CD4-positive, alpha-beta T cell treated with Interleukin-4 for 1 hour (primary cell): Measurements from ENCODE around the gene APC2.

Source experiments
- DNase-seq, 2 donors: peaks; one replicate each; pipeline ENCODE4 v3.0.0-alpha.2; 2020 to 2022

The APC2 gene

DNA sequence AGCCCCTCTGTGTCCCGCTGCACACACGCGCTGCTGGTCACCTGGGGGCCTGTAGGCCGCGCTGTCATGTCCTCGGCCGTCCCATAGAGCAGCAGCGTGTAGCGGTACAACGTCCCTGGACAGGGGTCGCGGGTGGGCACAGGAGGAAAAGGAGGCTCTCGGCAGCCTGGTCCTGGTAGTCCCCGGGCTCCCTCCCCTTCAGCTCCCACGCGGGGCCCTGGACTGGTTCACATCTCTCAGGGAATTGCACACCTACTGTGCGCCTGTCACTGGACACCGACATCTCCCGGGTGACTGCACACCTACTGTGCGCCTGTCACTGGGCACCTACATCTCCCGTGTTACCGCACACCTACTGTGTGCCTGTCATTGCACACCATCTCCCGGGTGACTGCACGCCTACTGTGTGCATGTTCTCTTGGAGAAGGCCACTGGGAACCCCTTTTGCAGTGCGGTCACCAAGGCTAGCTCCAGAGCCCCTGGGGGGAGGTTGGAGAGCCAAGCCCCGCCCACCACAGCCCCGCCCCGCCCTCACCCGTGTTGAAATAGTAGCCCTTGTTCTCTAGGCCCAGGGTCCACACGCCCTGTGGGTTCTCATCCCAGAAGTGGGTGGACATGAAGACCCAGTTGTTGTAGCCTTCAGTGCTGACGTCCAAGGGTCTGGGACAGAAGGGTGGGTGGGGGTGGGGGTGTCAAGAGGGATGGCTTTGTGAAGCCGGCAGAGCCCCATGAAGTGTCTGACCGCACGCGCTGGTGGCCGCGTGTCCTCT is 32.6 kb downstream of the APC2 start:
- DNase-seq = no peak

DNA sequence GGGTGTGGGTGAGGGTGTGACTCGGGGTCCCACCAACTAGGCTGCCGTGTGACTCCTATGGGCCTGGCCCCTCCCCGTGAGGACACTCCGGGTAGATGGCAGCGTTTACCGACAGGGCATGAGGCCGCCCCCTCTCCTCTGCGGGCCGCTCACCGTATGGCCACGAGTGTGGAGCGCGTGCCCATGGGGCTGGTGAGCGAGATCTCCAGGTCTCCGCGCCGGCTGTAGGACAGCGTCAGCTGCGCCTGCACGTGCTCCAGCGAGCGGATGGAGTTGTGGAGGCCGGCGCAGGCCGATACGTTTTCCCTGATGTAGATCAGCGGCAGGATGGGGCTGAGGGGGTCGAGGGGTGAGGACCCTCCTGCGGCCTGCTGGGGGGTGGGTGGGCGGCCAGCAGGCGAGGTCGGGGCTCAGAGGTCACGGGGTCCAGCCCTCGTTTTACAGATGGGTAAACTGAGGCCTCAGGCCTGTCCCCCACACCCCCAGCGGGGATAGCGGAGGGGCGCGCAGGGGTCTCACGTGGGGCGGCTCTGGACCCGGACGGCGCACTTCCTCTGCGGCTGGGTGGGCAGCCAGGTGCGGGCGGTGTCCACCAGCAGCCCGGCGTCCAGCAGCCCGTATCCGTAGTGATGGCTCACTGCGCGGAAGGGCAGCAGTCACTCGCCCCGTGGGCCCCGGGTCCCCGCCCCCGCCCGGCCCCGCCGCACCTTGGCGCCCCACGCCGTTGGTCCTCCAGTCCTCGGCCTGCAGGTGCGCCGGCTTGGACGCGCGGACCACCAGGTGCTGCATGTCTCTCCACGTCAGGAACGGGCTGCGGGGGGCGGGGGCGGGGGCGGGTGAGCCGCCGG is 33.4 kb downstream of the APC2 start:
- DNase-seq = no peak

DNA sequence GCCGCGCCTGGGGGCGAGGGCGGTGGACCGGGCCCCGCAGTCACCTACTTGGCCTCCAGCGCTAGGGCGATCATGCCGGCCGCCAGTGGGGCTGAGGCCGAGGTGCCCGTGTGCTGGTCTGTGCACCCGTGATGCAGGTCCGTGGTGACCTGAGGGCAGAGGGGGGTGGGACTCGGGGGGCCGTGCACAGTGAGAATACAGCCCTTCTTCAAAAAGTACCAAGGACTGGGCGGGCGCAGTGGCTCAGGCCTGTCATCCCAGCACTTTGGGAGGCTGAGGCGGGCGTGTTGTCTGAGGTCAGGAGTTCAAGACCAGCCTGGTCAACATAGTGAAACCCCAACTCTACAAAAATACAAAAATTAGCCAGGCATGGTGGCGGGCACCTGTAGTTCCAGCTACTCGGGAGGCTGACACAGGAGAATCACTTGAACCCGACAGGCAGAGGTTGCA is 34.1 kb downstream of the APC2 start:
- DNase-seq = no peak

DNA sequence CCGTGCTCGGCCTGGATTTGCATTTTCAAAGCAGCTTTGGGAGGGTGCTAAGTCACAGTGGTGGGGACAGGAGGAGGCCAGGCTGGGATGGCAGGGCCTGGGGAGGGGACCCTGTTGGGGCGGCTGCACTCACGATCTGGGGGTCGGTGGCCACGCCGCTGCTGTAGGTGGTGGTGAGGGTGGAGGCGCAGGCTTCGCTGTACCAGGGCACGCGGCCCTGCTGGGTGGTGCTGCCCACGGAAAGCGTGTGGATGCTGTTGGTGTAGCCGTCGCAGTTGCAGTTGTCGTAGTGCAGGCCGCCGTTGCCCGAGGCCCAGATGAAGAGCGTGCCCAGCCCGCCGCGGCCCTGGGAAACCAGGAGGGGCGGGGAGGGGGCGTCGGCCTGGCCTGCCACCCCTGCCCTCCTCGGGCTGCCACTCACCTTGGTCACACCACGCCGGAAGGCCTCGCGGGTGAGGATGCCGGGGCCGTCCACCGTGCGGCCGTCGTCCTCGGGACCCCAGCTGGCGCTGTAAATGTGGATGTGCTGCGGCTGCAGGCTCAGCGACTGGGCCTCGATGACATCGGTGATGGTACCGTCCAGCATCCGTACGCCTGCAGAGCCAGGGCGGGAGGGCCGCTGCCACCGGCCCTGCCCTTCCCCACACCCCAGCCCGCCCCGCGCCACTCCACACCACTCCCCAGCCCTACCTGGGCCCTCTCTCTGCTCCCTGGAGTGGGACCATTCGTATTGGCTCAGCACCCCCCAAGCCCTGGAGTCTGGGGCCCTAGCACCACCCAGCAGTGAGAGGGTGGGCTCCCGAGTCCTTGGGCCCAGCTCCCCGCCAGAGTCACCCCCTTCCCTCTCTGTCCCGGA is 37.0 kb downstream of the APC2 start:
- no peak for DNase-seq

DNA sequence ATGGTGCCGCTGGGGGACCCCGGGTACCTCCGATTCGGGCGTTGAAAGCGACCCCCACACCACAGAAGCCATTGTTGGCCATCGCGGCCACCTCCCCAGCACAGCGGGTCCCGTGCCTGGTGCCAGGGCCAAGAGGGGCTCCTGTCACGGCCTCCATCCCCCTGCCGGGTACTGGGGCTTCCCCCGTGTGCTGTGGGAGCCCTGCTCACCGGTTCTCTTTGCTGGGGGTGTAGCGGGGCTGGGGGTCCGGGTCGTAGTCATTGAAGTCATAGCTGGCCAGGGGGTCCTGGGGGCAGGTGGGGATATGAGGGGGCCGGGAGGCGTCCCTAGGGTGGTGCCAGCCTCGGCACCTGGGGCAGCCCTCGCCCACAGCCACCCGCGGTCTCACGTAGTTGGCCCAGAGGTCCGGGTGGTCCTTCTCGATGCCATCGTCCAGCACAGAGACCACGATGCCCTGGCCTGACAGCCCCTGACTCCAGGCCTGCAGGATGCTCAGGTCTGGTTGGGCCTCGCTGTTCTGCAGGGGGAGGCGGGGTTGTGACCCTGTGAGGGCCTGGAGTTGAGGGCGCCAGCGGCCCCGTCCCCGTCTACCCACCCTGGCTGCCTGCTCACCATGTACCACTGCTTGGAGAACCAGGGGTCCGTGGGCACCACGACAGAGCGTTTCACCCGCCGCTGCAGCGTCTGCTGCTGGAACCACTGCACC is 37.8 kb downstream of the APC2 start:
- no peak for DNase-seq

DNA sequence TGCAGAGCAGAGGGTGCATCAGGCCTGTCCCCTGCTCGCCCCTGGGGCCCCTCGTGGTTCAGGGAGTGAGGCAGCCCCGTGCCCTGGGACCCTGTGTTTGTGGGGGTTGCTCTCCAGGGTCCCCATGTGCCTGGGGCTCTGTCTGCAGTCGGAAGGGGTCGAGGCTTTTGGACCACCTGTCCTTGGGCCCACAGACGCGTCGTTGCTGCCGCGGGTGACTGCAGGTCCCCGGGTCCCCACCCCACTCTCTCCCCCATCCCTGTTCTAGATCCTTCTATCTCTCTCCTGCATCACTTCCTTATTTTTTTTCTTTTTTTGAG is 38.3 kb downstream of the APC2 start:
- DNase-seq = no peak

DNA sequence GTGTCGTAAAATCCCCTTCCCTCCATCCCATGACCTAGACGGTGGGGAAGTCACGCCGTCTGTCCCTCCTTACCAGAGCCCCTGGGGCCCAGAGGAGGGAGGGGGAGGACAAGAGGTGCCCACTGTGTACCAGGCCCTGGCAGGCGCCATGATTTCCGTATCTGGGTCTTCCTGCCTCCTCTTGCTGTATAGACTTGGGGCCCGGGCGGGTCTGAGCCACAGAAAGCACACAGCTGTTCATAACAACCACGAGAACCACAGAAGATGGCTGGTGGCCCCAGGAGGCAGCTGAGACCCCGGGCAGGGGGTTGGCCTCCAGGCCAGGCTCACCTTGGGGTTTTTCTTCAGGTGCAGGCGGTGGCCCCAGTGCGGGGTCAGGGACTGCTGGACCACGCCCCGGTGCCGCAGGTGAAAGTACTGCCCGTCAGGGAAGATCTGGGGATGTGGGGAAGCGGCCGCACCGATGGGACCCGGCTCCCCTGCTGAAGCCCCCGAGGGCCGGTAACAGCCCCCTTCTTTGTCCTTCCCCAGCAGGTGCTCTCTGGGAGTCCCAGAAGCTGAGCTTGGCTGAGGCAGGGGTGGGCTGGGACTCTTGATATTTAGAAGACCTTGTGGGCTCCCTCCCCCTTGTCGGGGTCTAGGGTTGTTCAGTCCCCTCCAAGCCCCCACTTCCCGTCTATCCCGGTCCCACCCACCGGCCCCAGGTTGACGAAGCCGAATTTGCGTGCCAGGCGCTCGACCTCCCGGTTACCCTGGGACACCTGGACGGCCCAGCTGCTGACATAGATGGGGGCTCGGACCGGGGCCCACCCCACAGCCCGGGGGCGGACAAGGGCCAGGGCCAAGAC is 39.8 kb downstream of the APC2 start:
- no peak for DNase-seq

DNA sequence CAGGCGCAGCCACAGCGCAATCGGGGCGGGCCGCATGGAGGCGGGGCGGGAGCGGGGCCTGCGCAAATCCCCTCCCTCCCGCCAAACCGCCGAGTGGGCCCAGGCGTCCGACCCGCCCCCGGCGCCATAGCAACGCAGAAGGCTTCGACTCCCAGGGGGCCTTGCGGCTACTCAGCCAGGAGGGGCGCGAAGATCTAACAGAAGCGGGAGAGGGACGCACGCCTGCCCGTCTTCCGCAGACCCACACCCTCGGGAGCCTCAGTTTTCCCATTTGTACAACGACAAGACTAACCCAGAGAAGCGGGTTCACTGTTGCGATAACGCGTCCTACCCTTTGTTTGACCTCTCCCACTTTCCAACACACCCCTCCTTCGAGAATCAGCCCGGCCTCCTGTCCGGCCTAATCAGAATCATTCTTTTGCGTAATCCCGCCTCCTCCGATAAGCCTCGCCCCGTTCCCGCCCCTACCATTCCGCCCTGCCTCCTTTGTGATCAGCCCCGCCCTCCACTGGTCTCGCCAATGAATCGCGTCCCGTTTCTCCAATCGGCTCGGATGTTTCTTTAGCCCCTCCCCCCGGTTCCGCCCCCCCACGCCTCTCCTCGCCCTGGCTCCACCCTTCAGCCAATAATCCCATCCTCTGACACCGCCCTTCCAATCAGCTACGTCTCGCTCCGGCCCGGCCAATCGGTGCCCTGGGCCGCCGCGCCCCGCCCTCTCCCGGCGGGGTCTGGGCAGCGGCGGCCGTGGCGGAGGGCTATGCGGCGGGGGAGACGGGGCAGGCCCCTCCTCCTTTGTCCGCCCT is 40.6 kb downstream of the APC2 start, which contains the start of gene PCSK4:
Gene PCSK4 (minus strand): TSS at position 40 of the 803 bp plus-strand sequence. CDS start 4 bp downstream, at position 36.
- peak; percentile 98 to 99 for DNase-seq

DNA sequence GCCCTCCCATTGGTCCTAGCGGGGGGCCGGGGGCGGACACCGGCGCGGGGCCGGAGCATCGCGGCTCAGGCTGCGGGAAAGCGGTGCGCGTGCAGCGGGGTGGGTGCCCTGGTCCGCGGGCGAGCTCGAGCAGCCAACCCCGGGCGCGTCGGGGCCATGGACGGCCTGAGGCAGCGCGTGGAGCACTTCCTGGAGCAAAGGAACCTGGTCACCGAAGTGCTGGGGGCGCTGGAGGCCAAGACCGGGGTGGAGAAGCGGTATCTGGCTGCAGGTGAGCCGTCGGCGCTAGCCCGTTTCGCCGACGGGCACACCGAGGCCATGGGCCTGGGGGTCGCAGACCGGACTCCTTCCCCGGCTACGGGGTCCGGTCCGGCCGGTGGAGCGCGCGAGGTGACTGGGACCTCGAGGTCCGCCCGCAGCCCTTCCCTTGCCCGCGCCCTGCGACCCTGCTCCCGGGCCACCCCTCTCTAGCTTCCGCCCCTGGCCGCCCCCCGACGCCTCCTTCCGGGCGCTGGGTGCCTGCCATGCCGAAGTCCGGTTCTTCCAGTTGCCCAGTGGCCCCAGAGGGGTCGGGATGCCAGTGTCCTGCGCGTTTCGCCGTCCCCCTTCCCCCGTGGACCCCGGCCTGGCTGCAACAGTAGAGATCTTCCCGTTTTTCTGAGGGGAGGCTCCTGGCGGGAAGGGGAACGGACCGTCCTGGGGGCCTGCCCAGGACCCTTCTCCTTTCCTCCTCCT is 41.4 kb downstream of the APC2 start, which contains the start of gene REEP6:
Gene REEP6 (plus strand): TSS at position 68 of the 735 bp plus-strand sequence. CDS start 89 bp downstream, at position 157.
- DNase-seq = no peak

DNA sequence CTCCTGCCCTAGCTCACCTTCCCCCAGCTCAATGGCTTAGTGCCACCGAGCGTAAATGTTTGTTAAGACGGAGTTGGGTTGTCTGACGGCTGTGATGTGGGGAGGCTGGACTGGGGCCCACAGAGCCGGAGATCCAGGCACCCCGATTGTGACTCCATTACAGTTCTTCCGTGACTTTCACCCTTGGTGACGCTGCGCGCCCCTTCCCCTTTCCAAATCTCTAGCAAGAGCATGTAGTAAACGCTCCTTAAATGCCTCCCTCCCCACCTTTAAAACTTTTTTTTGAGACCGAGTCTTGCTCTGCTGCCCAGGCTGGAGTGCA is 41.9 kb downstream of the APC2 start:
- DNase-seq = no peak

DNA sequence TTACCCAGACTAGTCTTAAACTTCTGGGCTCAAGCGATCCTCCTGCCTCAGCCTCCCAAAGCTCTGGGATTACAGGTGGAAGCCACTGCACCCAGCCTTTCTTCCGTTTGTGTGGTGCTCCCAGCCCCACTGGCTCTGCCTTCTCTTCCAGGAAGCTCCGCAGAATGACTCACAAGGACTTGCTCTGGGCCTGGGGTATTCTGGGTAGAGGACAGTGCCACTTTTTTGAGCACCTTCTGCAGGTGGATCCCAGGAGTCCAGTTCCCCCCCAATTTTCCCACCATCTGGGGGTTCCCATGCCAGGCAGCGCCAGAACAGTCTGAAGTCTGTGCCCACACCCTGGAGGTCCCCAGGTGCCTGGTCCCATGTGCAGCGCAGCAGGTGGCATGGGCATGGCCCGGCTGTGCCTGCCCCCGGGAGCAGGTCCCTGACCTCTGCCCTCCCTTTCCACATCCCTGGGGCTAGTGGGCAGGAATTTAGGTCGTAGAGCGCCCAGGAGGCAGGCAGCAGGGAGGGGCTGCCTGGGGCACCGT is 42.6 kb downstream of the APC2 start:
- no peak for DNase-seq

DNA sequence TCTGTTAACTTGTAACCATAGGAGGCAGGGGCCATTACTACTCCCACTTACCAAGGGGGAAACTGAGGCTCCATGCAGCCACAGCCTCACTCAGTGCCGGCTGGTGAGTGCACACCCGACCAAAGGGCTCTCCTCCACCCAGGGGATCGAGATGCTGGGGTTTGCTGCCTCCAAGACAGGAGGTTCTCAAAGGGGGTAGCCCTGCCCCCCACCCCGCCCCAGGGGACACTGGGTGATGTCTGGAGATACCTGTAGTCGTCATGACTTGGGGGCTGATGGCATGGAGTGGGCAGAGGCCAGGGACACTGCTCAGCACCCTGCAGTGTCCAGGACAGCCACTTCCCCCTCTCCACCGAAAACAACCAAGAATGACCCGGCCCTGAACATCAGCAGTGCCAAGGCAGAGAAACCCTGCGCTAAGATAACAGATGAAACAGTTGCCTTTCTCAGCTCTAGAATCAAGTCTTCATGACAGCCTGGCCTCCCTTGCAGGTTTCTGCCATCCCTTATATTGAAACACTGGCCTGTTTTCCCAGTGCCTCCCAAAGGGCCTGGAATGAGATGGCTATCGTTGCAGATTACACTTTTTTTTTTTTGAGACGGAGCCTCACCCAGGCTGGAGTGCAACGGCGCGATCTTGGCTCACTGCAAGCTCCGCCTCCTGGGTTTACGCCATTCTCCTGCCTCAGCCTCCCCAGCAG is 44.3 kb downstream of the APC2 start:
- DNase-seq = no peak

DNA sequence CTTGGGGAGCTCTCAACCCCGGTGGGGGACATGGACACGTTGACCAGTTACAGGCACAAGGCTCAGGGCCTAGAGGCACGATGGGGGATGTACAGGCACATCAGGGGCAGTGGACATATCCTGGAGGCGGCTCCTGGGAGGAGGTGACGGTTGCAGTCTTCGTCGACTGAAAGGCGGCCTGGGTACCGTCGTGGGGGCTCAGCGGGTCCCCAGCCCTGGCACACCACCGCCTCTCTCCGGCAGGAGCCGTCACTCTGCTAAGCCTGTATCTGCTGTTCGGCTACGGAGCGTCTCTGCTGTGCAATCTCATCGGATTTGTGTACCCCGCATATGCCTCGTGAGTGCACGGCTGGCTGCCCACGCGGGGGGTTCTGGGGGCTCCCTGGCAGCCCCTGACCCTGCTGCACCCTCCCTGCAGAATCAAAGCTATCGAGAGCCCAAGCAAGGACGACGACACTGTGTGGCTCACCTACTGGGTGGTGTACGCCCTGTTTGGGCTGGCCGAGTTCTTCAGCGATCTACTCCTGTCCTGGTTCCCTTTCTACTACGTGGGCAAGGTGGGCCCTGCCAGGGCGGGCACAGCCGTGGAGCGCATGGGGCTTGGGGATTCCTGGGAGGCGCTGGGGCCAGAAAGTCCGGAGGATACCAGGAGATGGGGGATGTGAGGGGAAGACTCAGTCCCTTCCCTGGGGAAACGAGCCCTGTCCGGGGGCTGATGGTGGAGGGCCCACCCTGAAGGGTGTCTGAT is 45.3 kb downstream of the APC2 start:
- DNase-seq = no peak

DNA sequence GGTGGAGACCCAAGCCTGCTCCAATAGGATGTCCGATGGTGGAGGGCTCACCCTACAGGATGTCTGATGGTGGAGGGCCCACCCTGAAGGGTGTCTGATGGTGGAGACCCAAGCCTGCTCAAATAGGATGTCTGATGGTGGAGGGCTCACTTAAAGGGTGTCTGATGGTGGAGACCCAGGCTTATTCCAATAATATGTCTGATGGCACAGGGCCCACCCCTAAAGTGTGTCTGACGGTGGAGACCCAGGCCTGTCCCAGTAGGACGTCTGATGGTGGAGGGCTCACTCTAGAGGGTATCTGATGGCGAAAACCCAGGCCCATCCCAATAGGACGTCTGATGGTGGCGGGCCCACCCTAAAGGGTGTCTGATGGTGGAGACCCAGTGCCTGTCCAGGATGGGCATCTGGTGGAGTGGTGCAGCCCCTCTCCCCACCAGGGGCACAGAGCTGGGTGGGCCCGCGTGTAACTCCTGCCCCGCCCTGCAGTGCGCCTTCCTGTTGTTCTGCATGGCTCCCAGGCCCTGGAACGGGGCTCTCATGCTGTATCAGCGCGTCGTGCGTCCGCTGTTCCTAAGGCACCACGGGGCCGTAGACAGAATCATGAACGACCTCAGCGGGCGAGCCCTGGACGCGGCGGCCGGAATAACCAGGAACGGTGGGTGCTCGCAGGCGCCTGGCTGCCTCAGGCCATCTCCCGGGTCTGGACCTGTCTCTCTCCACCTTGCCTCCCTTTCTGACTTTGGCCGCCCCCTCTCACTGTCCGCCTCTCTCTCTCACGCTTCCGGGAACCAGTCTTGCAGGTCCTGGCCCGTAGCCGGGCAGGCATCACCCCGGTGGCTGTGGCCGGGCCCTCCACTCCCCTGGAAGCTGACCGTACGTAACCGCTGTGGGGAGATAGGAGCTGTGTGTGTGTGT is 46.1 kb downstream of the APC2 start:
- no peak for DNase-seq

DNA sequence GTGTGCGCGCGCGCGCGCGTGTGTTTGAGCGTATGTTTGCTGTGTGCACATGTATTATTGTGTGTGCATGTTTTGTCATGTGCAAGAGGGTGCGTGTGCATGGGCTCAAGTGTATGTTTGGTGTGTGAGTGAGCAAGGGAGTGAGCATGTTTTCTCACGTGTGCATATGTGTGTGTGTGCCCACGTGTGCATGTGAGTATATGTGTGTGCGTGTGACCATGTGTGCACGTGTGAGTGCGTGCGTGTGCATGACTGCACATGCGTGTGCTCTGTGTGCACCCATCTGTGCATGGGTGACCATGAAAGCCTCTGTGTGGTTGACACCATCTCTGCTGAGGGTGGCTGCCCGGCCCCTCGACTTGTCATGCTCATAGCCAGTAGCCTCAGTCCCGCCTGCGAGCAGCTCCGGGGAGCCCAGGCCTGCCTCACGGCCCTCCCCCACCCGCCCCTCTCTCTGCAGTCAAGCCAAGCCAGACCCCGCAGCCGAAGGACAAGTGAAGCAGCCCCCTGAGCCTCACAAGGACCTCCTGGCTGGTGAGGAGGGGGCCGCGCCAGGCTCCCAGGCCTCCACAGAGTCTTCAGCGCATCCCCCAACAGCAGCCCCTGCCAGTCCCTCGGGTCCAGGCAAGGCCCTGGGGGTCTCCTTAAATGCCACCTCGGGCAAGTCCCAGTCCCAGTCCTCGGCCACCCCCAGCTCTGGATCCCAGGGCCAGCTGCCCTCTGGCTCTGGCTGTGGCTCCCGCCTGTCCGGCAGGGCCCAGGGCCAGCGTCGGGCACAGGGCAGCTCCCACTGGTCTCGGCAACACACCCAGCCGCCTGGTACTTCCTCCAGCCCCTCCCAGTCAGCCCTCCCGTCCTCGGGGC is 47.0 kb downstream of the APC2 start:
- DNase-seq = no peak

DNA sequence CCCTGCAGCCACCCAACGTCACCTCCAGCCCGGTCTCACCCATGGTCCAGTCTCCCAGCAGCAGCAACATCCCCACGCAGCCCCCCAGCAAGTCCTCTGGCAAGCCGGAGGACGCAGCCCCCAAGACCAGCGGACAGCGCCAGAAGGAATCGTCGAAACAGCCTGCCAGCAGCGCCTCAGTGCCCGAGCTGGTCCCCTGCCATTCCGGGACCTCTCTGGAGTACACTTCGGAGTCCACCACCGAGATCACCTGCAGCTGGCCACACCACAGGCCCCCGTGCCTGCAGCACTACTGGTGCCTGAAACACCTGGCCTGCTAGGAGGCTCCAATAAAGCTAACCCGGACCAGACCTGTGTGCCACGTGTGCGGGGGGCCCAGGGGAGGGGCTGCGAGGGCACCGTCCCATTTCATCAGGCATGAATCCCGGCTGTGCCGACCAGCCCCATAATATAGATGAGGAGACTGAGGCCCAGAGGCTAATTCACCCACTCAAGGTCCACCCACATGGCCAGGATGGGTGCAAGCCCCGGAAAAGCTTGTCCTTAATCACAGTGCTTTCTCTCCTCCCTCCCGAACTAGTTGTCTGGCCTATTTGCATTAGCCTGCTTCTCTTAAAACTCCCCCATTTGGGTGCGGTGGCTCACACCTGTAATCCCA is 47.8 kb downstream of the APC2 start:
- no peak for DNase-seq
